Endothelial cell of umbilical vein (primary cell): ENCODE measurements around the gene DIP2A. TPM values are rescaled to one million over a fixed set of nuclear protein-coding genes. Genes with fewer than 3 reads are reported as not detected.
"Not testable (repeated sequence)": the region's sequence is repeated elsewhere in the genome, so short reads cannot be mapped to it uniquely, and the experiment has no call there.

Source experiments
- BruUV-seq: library from RNA; stranded (reverse); fragments of 400-500 nt; replicated peaks from 2 replicates; lab custom pipeline; 2021; lab: Mats Ljungman, UMichigan
- CTCF ChIA-PET: fragments of 300-600, 350-600 bp; sonication (Branson Sonifier 250); formaldehyde crosslinking; loops from one replicate; lab custom pipeline; 2021; ENCODE audit warnings: antibody characterized with exemption, inconsistent platforms; lab: Charles Lee
- POLR2A ChIA-PET: fragments of 300-600, 350-600 bp; sonication (Branson Sonifier 250); formaldehyde crosslinking; loops from one replicate; lab custom pipeline; 2021; ENCODE audit warnings: antibody characterized with exemption, inconsistent platforms; lab: Charles Lee
- DNase-seq: peaks from one replicate; pipeline ENCODE4 v3.0.0-alpha.2; 2011; ENCODE audit warnings: low read depth, low spot score
- FAIRE-seq: peaks from 2 replicates; lab custom pipeline; 2011; peaks lifted over from hg19 to GRCh38; lab: Jason Lieb, UNC
- H2AFZ ChIP-seq: 2 replicates; pipeline ENCODE4 v1.6.0; 2012; ENCODE audit warnings: low read depth, low read length, control low read depth, inconsistent platforms
- H3K27ac ChIP-seq: 2 replicates; pipeline ENCODE4 v1.5.1; 2011; ENCODE audit warnings: low read depth, mild to moderate bottlenecking, control low read depth, low read length, moderate library complexity; ENCODE audit not compliant: insufficient read depth
- H3K27me3 ChIP-seq, 2 experiments: 2 replicates each; pipeline versions ENCODE4 v1.6.0 to v1.6.1; 2011; ENCODE audit warnings: low read length in 2 of 2, mixed read lengths in 1 of 2; ENCODE audit not compliant: control insufficient read depth in 2 of 2, insufficient read depth in 2 of 2
- H3K36me3 ChIP-seq, 2 experiments: 2 replicates in 1 of 2; 3 replicates in 1 of 2; pipeline ENCODE4 v1.5.1; 2011; ENCODE audit warnings: low read length in 2 of 2, mild to moderate bottlenecking in 1 of 2, moderate library complexity in 1 of 2; ENCODE audit not compliant: control insufficient read depth in 2 of 2, insufficient read depth in 2 of 2; ENCODE audit errors: extremely low read depth in 1 of 2
- H3K4me1 ChIP-seq: 3 replicates; pipeline ENCODE4 v1.5.1; 2011; ENCODE audit warnings: mild to moderate bottlenecking, low read length; ENCODE audit not compliant: control insufficient read depth, insufficient read depth; ENCODE audit errors: extremely low read depth
- H3K4me2 ChIP-seq: 2 replicates; pipeline ENCODE4 v1.6.1; 2011; ENCODE audit warnings: low read length, control low read depth, mixed read lengths; ENCODE audit not compliant: insufficient read depth
- H3K4me3 ChIP-seq, 3 experiments: fragments of 200-600 bp in 1 of 3; sonication (generic), shearing (Covaris generic) in 1 of 3; replicated peaks in 1 of 3; 2 replicates each; pipeline ENCODE4 v1.5.1; 2011 to 2016; ENCODE audit warnings: control low read depth in 3 of 3, low read length in 3 of 3, mild to moderate bottlenecking in 2 of 3, inconsistent platforms in 1 of 3, low read depth in 1 of 3, moderate library complexity in 1 of 3; ENCODE audit not compliant: insufficient read depth in 1 of 3
- H3K79me2 ChIP-seq: 2 replicates; pipeline ENCODE4 v1.6.0; 2012; ENCODE audit warnings: low read length, inconsistent platforms; ENCODE audit not compliant: control insufficient read depth, insufficient read depth
- H3K9ac ChIP-seq: replicated peaks from 2 replicates; pipeline ENCODE3; 2011; ENCODE audit warnings: low read length, control low read depth; ENCODE audit not compliant: insufficient read depth; ENCODE audit errors: extremely low read depth
- H3K9me1 ChIP-seq: replicated peaks from 3 replicates; pipeline ENCODE4 v1.6.0; 2011; ENCODE audit warnings: mild to moderate bottlenecking, low read length; ENCODE audit not compliant: control insufficient read depth, insufficient read depth; ENCODE audit errors: extremely low read depth
- H3K9me3 ChIP-seq: replicated peaks from 2 replicates; pipeline ENCODE4 v1.5.1; 2012; ENCODE audit warnings: low read length, inconsistent platforms; ENCODE audit not compliant: control insufficient read depth, insufficient read depth
- H4K20me1 ChIP-seq: replicated peaks from 2 replicates; pipeline ENCODE3; 2011; ENCODE audit warnings: mild to moderate bottlenecking, low read length; ENCODE audit not compliant: control insufficient read depth, insufficient read depth; ENCODE audit errors: extremely low read depth
- EZH2 ChIP-seq: IDR thresholded peaks from 2 replicates; pipeline ENCODE4 v1.6.1; 2012; ENCODE audit warnings: borderline replicate concordance, low read depth, mild to moderate bottlenecking, moderate library complexity, low read length, inconsistent platforms; ENCODE audit not compliant: severe bottlenecking
- FOS ChIP-seq: IDR thresholded peaks from 2 replicates; pipeline ENCODE4 v1.6.1; 2011; ENCODE audit warnings: mild to moderate bottlenecking, low read length, moderate library complexity, borderline replicate concordance; ENCODE audit not compliant: insufficient read depth
- JUN ChIP-seq: IDR thresholded peaks from 2 replicates; pipeline ENCODE4 v1.6.1; 2011; ENCODE audit warnings: borderline replicate concordance, low read depth; ENCODE audit not compliant: insufficient read length, insufficient read depth
- MAX ChIP-seq: IDR thresholded peaks from 2 replicates; pipeline ENCODE4 v1.6.1; 2011; ENCODE audit not compliant: insufficient read depth, insufficient read length
- MYC ChIP-seq: IDR thresholded peaks from one replicate; pipeline ENCODE4 v1.6.1; 2011; ENCODE audit warnings: mild to moderate bottlenecking, low read depth, low read length
- POLR2A ChIP-seq: IDR thresholded peaks from 2 replicates; pipeline ENCODE4 v1.6.1; 2012; ENCODE audit warnings: low read depth, mild to moderate bottlenecking, control low read depth, low read length
- dilution Hi-C: fragments of 300-500 bp; cut with MboI; formaldehyde crosslinking; loops from one replicate; pipeline ENCODE4 v1.15.0; 2019; ENCODE audit warnings: low sequenced_read_pairs; ENCODE audit not compliant: extremely low pct_ligation_motif_present
- intact Hi-C: fragments of 100-400 bp; cut with micrococcal nuclease; formaldehyde crosslinking; loops from one replicate; pipeline ENCODE4 v1.10.0; 2022
- polyA plus RNA-seq, 4 experiments: library from polyadenylated mRNA; depleted of rRNA in 3 of 4; stranded (reverse) in 3 of 4; unstranded in 1 of 4; fragments of >200 nt; gene quantifications; 2 replicates each; pipeline versions ENCODE4 v1.2.1 to v1.2.3, GENCODE V29; 2011 to 2012; ENCODE audit warnings: missing spikeins in 1 of 4
- total RNA-seq: library from RNA; stranded (reverse); gene quantifications from 2 replicates; pipeline ENCODE4 v1.2.3, GENCODE V29; 2021

DIP2A gene
- total and polyA plus RNA-seq, 2 donors (not counting 3 experiments of a cell fraction or from before 2014, with no cell fraction given) = 34.5 to 62.1 TPM

DNA sequence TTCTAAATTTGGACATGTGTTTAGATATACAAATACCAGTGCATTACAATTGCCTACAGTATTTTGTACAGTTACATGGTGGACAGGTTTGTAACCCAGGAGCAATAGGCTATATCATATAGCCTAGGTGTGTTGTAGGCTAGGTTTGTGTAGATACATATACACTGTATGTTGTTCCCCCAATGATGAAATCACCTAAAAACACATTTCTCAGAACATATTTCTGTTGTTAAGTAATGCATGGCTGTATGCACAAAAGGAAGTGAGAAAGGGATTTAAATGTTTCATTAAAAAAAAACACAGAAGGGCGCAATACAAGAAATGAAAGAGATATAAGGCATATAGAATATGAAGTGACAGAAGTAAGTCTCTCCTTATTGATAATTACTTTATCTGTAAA, 114.2 kb downstream of the DIP2A start:
- Histone ChIP-seq H3K9me1 (no peaks in the 10 kb centered on the region), H3K79me2 (no peaks in the 10 kb centered on the region), H3K9ac (no peak overlapping the region), H2AFZ (no peak overlapping the region), H3K27me3 (no peaks in the 10 kb centered on the region), H3K4me3 (no peak overlapping the region), H3K4me2 (no peak overlapping the region), H3K27ac (no peak overlapping the region), H4K20me1 (no peaks in the 10 kb centered on the region), H3K4me1 (no peaks in the 10 kb centered on the region), H3K9me3 (no peaks in the 10 kb centered on the region), H3K36me3 (peaks cover 4 to 7% of the 10 kb centered on the region in 2 experiments)
- no peak for TF ChIP-seq MAX
- TF ChIP-seq MYC = no peak
- no peak for TF ChIP-seq FOS
- TF ChIP-seq EZH2 = no peak
- TF ChIP-seq POLR2A = no peak
- no peak for TF ChIP-seq JUN
- no TSS peak for BruUV-seq
- dilution Hi-C loops (no loop called here), intact Hi-C loops (no loop called here)
- CTCF ChIA-PET = no interaction called here
- POLR2A ChIA-PET = no interaction called here
- FAIRE-seq (no peak), DNase-seq (no peak)

DNA sequence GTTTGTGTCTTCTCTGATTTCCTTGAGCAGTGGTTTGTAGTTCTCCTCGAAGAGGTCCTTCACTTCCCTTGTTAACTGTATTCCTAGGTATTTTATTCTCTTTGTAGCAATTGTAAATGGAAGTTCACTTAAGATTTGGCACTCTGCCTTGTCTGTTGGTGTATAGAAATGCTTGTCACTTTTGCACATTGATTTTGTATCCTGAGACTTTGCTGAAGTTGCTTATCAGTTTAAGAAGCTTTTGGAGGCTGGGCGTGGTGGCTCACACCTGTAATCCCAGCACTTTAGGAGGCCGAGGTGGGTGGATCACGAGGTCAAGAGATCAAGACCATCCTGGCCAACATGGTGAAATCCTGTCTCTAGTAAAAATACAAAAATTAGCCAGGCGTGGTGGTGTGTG, 119.1 kb downstream of the DIP2A start:
- FAIRE-seq, H3K4me1 ChIP-seq, H3K9me3 ChIP-seq, H3K4me3 ChIP-seq, intact Hi-C loops, H4K20me1 ChIP-seq, H3K79me2 ChIP-seq, H3K9ac ChIP-seq, H3K27me3 ChIP-seq, H3K9me1 ChIP-seq, BruUV-seq, H3K36me3 ChIP-seq, H3K4me2 ChIP-seq, H2AFZ ChIP-seq, DNase-seq, dilution Hi-C loops, POLR2A ChIA-PET, H3K27ac ChIP-seq, CTCF ChIA-PET: not testable (repeated sequence)

- intact Hi-C loops, DNase-seq, H3K27ac ChIP-seq, H3K9me1 ChIP-seq, H4K20me1 ChIP-seq, CTCF ChIA-PET, H3K36me3 ChIP-seq, BruUV-seq, POLR2A ChIA-PET, H3K4me1 ChIP-seq, dilution Hi-C loops, H3K4me3 ChIP-seq, FAIRE-seq, H3K79me2 ChIP-seq, H3K4me2 ChIP-seq, H3K9ac ChIP-seq, H3K9me3 ChIP-seq, H3K27me3 ChIP-seq, H2AFZ ChIP-seq: not testable (repeated sequence)
Measured at GRCh38 chr21:46579394-46579793, 120.7 kb downstream of the DIP2A start.
